NCI-H2227 (cell line): ENCODE data around the gene CCDC8.
"Not testable (repeated sequence)": the region's sequence is repeated elsewhere in the genome, so short reads cannot be mapped to it uniquely, and the experiment has no call there.

Source experiments
- DNase-seq: peaks from one replicate; lab custom pipeline; 2025; ENCODE audit not compliant: unreplicated experiment; lab: John Stamatoyannopoulos, UW

Gene CCDC8

GRCh38 chr19:46404753-46405468, 8.5 kb downstream of the CCDC8 start:
- DNase-seq: no peak

DNA sequence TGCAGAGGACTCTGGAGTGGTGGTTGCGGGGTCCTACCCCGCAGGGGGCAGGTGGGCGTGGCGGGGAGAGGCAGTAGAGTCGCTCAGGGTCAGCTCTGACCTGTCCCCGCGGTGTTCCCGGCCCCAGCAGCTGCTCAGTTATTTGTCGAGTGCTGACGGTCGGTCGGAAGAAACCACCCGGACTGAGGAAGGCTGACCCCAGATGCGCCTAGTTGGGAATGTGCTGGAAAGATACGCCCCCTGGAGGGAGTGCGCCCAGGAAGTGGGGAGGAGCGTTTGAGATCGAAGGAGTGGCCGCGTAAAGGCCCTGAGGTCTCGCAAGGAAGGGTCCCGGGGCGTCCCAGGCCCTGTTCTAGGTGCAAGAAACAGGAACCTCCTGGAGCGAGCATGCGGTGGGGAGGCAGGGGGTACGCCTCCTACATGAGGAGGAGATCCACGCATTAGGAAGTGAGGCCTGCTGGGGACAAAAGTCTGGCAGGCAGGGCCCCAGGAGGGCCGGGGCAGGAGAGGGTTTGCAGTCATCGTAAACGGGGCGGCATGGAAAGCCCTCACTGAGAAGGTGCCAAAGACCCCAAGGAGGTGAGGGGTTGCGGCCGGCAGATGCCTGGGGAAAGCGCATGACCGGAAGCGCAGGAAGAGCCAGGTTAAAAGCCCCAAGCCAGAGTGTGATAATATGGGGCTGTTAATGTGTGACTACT, 9.2 kb downstream of the CCDC8 start:
- no peak for DNase-seq

DNA sequence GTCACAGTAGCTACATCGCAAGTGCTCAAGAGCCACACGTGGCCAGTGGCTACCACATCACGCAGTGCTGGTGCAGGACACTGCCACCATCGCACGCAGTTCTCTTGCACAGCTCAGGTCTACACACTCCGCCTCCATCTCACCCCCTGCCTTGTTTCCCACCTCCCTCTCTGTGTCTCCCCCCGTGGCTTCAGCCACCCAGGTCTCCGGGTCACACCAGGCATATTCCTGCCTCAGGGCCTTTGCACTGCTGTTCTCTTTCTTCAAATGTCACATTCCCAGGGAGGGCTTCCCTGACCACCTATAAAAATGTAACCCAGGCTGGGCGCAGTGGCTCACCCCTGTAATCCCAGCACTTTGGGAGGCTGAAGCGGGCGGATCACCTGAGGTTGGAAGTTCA, 10.6 kb downstream of the CCDC8 start:
- DNase-seq: no peak

GRCh38 chr19:46397801-46398479, 15.4 kb downstream of the CCDC8 start:
- DNase-seq: not testable (repeated sequence)

DNA sequence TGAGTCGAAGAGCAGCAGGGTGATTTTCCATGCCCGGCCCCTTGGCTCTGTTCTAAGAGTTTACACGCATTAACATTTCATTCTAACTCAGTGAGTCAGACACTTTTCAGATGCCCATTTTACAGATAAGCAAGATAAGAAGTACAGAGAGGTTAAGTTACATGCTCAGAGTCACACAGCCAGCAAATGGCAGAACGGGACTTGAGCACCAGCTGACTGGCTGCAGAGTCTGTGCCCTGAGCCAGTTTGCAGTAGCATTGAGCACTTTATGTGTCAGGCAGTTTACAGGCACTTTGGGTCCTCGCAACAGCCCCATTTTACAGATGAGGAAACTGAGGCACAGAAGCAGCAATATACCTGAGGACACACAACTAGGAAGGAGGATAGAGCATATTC, 19.0 kb downstream of the CCDC8 start:
- DNase-seq: no peak

DNA sequence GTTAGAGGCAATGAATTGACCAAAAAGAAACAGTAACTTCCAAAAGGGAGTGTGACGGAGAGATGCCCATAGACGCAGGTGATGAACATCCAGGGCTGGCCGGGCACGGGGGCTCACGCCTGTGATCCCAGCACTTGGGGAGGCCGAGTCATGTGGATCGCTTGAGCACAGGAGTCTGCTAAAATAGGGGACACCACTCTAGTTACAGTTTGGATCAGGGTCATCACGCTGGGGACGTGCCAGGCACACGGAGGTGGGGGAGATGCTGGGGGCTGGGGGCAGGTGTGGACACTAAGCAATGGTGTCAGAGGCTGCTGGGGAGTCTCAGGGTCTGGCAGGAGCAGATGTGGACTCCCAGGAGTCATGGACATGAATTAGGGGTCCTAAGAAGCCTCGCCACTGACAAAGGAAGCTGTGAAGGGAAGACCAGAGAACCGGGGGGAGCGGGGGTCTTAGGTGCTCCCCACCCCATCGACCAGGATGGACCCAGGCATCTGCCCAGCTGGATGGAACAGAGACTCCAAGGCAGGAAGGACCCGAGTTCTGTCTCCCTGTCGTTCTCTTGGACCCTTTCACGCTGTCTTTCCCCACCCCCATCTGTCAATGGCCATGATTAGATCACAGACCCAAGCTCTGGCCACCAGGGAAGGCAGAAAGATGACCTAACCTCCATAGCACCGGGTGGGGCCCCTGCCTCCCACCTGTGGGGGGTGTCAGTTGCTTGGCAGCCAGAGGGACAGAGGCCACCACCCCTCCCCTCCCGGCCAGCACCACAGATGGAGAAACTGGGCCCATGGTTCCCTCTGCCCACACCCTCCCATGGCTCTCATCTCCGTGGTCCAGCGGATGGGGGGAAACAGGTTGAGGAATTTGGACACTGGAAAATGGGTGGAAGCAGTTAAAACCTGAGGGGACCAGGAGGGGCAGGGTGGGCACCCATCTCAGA, 19.6 kb downstream of the CCDC8 start:
- DNase-seq: no peak

- no peak for DNase-seq
Measured at GRCh38 chr19:46392837-46393236, 20.5 kb downstream of the CCDC8 start.

- no peak for DNase-seq
Measured at GRCh38 chr19:46392252-46392801, 21.0 kb downstream of the CCDC8 start.

- DNase-seq: no peak
Measured at GRCh38 chr19:46391296-46392251, 21.8 kb downstream of the CCDC8 start.

GRCh38 chr19:46390866-46391265, 22.5 kb downstream of the CCDC8 start:
- DNase-seq: no peak

DNA sequence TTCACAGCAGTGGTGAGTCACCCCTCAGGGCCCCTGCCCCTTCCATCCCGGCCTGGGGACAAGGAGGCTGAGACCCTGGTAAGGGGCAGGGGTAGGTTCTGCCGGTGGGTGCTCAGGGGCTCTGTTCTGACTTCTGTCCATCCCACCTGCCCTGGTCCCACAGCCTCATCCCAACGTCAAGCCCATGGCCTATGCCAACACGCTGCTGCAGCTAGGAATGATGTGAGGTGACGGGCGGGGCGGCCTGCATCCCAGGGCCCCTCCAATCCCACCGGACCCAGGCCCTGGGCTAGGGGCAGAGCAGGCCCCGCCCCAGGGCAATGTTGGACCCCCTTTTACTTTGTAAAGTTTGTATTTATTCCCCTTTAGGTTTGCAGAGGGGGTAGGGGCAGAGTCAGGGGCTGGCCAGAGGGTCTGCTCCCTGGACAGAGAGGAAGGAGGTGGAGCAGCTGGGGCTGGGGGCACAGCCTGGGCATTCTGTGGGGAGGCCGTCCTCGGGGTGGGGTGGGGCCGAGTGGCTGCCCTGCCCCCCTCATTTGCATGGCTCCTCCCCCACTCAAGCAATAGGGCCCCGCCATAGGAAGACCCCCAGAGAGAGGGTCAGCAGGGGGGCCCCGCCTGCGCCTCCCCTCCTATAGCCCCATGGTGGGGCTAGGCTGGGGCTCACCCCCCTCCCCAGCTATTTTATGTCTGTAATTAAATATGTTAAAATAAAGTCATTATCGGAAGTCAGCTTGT, 23.1 kb downstream of the CCDC8 start:
- no peak for DNase-seq

- DNase-seq: no peak
Measured at GRCh38 chr19:46388311-46389095, 24.9 kb downstream of the CCDC8 start.

GRCh38 chr19:46387713-46388130, 25.6 kb downstream of the CCDC8 start:
- DNase-seq: no peak

GRCh38 chr19:46386996-46387712, 26.2 kb downstream of the CCDC8 start:
- DNase-seq: no peak

- DNase-seq: no peak
Measured at GRCh38 chr19:46386151-46386550, 27.2 kb downstream of the CCDC8 start.

GRCh38 chr19:46385636-46386035, 27.7 kb downstream of the CCDC8 start:
- no peak for DNase-seq

- no peak for DNase-seq
Measured at GRCh38 chr19:46384396-46384795, 29.0 kb downstream of the CCDC8 start.
